Measurements from ENCODE around the gene EHD2. TPM values are rescaled to one million over a fixed set of nuclear protein-coding genes. Genes with fewer than 3 reads are reported as not detected.

Gene EHD2
- total RNA-seq, 2 experiments from 2014 or later, result 1.1 to 1.4 TPM

GRCh38 chr19:47698631-47699359 lies 14.4 kb upstream of the EHD2 start:
- ChIA-PET POLR2A (interaction anchor here (0.6 kb wide), 1 partner anchor 39 kb away, joined by 3 read pairs; no protein-coding TSS in a partner anchor), CTCF (interaction anchor here (0.6 to 3.6 kb wide), 24 partner anchors 9 to 377 kb away, joined by 3 to 27 read pairs (median 4); partner anchors contain the start of genes EHD2 and KPTN)
- Mint-ChIP-seq H3K27me3 (no peaks in the 10 kb centered on the region), H3K36me3 (ENCODE audit: low read depth) (peaks cover 4% of the 10 kb centered on the region), H3K27ac (no peak overlapping the region), H3K9me3 (no peaks in the 10 kb centered on the region), H3K4me3 (no peak overlapping the region), H3K4me1 (ENCODE audit: low read depth) (no peaks in the 10 kb centered on the region)
- no peak for TF ChIP-seq CTCF (IDR thresholded peaks at IDR 0.05)
- peak; percentile 11 for DNase-seq
- intact Hi-C loops (cut with micrococcal nuclease), result loop anchor here (2.0 kb wide), 1 partner anchor 262 kb away; no protein-coding TSS in a partner anchor
- ATAC-seq, result no peak

- no peak overlapping the region for H3K4me3 Mint-ChIP-seq
- peak; percentile 79 for TF ChIP-seq CTCF (IDR thresholded peaks at IDR 0.05)
- no peaks in the 10 kb centered on the region for H3K27me3 Mint-ChIP-seq
- ChIA-PET CTCF (interaction anchor here (0.9 to 3.6 kb wide), 26 partner anchors 9 to 274 kb away, joined by 3 to 27 read pairs (median 4); partner anchors contain the start of genes EHD2 and NAPA), POLR2A (interaction anchor here (0.6 kb wide), 2 partner anchors 14 to 40 kb away, joined by 3 read pairs; partner anchors contain the start of gene EHD2)
- intact Hi-C loops (cut with micrococcal nuclease), result loop anchor here (2.0 kb wide), 1 partner anchor 263 kb away; no protein-coding TSS in a partner anchor
- DNase-seq, result peak; percentile 69
- peak; percentile 80 for ATAC-seq
- H3K9me3 Mint-ChIP-seq, result no peaks in the 10 kb centered on the region
- H3K4me1 Mint-ChIP-seq (ENCODE audit: low read depth), result no peaks in the 10 kb centered on the region
- H3K36me3 Mint-ChIP-seq (ENCODE audit: low read depth), result peaks cover 4% of the 10 kb centered on the region
- no peak overlapping the region for H3K27ac Mint-ChIP-seq
These were observed 13.8 kb upstream of the EHD2 start for GRCh38 chr19:47699360-47699917.

- H3K27me3 Mint-ChIP-seq, result no peaks in the 10 kb centered on the region
- TF ChIP-seq CTCF (IDR thresholded peaks at IDR 0.05), result no peak
- H3K4me3 Mint-ChIP-seq, result no peak overlapping the region
- no peaks in the 10 kb centered on the region for H3K9me3 Mint-ChIP-seq
- H3K27ac Mint-ChIP-seq, result no peak overlapping the region
- intact Hi-C loops (cut with micrococcal nuclease), result no loop called here
- no peak for DNase-seq
- ATAC-seq, result no peak
- H3K4me1 Mint-ChIP-seq (ENCODE audit: low read depth), result no peaks in the 10 kb centered on the region
- peaks cover 4% of the 10 kb centered on the region for H3K36me3 Mint-ChIP-seq (ENCODE audit: low read depth)
- ChIA-PET POLR2A (no interaction called here), CTCF (interaction anchor here (1.4 to 3.6 kb wide), 6 partner anchors 11 to 265 kb away, joined by 3 to 27 read pairs (median 10); partner anchors contain the start of genes EHD2 and NAPA)
These were observed 12.1 kb upstream of the EHD2 start for GRCh38 chr19:47700934-47701716.

GRCh38 chr19:47701717-47702552 lies 11.3 kb upstream of the EHD2 start:
- intact Hi-C loops (cut with micrococcal nuclease), result no loop called here
- Mint-ChIP-seq H3K9me3 (no peaks in the 10 kb centered on the region), H3K4me1 (ENCODE audit: low read depth) (no peaks in the 10 kb centered on the region), H3K36me3 (ENCODE audit: low read depth) (peaks cover 4% of the 10 kb centered on the region), H3K4me3 (no peak overlapping the region), H3K27ac (no peak overlapping the region), H3K27me3 (peaks cover 2% of the 10 kb centered on the region)
- no peak for TF ChIP-seq CTCF (IDR thresholded peaks at IDR 0.05)
- DNase-seq, result no peak
- ChIA-PET POLR2A (no interaction called here), CTCF (interaction anchor here (2.9 to 6.3 kb wide), 5 partner anchors 11 to 267 kb away, joined by 12 to 91 read pairs (median 17); partner anchors contain the start of gene EHD2)
- ATAC-seq, result no peak
